HG03469 (cell line): ENCODE measurements around the gene CCDC88C.

Experiments used
- ATAC-seq: cut with Tn5 transposase; IDR thresholded peaks from one replicate; pipeline ENCODE4 v1.9.1; 2021; ENCODE audit warnings: mild to moderate bottlenecking, moderate library complexity, moderate number of reproducible peaks; ENCODE audit not compliant: unreplicated experiment

Gene CCDC88C

GRCh38 chr14:91293281-91293680, 124.3 kb downstream of the CCDC88C start:
- ATAC-seq: no peak

DNA sequence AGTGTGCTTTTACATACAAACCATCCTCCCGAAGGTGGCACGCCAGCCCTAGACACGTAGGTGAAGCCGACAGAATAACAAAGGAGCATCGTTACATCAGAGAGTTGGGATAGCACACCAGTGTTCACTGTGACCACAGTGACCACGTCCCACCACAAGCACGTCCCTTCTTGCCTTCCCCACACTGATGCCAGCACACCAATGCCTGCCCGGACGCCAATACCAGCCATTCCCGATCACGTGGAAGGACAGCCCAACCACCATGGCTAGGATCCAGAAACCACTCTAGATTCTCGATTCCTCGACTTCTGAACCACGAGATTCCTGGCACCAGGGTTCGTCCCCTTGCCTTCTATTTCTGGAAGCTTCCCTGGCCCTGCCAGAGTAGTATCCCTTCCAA, 125.1 kb downstream of the CCDC88C start:
- ATAC-seq: no peak

GRCh38 chr14:91291786-91292405, 125.7 kb downstream of the CCDC88C start:
- ATAC-seq: no peak

- no peak for ATAC-seq
Observed at GRCh38 chr14:91290986-91291385, 126.6 kb downstream of the CCDC88C start.

DNA sequence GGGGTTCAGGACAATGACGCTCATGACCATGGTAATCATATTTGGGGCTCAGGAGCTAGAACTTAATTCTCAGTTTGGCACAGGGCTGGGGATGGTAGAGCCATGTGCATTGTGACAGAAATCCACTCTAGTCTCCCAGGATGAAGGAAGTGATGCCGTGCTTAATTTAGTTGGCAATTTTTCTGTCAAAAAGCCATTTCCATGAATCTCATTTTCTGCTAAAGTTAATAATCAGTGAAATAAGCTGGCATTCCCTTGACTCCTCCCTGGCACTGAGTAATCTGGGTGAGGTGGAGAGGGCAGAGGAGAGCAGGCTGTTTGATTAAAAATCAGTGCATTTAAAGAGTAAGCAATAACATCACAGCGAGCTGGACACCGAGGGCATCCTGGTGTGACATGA, 128.2 kb downstream of the CCDC88C start:
- ATAC-seq: no peak

DNA sequence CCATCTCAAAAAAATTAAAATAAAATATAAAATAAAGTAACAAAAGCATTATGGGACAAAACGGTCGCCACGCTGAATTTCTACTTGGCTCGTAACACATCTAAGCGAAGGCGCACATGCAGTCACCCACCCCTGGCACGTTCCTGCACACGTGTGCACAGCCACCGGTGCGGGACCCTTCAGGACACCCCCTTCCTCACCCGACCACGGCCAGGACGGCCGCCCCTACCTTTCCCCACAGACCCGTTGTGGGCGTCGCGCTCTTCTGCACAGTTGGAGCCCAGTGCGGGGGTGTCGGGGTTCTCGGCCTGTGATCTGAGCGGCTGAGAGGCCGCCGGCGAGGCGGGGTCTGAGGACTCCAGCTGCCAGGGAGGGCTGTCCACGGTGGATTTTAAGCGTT, 128.7 kb downstream of the CCDC88C start:
- ATAC-seq: no peak

- ATAC-seq: no peak
Observed at GRCh38 chr14:91286530-91286937, 131.1 kb downstream of the CCDC88C start.

DNA sequence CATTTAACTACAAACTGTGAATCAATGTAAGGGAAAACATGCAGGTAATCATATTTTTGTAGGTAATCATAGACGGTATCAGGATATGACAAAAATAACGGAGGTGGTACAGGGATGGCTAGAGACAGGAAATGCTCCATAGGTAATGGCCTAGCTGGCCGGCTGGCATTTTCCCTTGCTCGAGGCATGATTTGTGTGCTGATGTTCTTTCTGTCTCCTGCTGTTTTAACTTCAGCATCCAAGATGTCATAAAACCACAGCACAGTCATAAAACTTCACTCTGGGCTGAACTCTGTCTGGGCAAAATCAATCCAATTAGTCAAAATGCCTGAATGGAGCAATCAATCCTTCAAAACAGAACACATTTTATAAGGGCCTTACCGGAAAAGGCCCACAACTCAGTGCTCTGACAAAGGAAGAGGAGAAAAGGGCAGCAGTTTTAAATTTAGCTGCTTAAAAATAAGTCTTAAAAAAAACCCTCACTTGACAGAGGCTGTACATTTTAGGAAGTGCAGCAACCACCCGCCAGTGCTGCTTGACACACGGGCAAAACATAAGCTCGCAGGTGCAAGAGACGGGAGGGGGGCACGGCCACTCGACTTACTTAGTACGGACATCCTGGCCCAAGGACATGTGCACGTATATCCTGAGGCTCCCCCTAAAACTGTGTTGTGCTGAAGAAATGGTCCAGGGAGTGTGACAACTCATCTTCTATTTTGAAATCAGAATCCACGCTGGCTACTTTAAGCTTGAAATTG, 132.7 kb downstream of the CCDC88C start:
- no peak for ATAC-seq

DNA sequence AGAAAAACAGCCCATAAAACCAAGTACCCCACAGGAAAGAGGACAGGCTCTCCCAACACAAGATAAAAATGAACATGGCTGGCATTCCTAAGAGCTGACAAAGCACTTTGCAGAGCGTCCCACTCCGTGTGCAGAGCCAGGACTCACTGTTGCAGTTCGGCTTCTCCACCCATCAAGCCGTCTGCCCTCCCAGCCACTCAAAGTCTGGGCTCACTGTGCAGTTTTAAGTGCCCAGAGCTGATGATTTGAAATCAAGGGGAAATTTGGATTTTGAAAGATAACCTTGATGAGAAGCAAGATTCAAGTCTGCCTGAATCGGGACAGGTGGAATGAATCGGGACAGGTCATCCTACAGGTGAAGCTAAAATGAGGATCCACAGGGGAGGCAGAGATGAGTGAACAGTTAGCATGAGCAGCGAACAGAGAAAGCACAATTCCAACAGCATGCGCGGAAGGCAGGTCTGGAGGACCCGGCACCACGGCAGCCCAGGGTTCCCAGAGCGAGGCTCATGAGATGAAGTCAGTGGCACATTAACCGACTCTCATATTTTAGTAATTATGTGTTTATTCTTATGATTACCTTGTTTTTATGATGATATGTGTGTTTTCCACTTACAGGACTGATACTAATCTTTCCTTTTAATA, 133.4 kb downstream of the CCDC88C start:
- ATAC-seq: no peak

DNA sequence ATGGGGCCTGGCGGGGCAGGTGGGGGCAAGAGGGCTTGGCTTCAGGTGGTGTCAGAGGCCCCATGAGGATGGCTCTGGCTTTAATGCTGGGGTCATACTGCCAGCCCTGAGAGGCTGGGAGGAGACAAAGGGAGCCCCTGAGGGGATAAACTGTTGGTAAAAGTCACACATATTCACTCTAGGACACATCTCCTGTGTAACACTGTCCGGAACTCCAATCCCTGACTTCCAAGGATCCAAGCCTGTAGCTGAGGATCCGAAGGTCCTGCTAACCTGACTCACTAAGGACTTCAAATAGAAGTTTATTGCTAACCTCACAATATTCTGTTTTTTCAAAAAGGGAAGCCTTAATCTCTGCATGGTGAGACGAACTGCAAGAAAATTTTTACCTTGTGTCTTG, 134.0 kb downstream of the CCDC88C start:
- no peak for ATAC-seq

GRCh38 chr14:91282954-91283645, 134.5 kb downstream of the CCDC88C start:
- no peak for ATAC-seq

DNA sequence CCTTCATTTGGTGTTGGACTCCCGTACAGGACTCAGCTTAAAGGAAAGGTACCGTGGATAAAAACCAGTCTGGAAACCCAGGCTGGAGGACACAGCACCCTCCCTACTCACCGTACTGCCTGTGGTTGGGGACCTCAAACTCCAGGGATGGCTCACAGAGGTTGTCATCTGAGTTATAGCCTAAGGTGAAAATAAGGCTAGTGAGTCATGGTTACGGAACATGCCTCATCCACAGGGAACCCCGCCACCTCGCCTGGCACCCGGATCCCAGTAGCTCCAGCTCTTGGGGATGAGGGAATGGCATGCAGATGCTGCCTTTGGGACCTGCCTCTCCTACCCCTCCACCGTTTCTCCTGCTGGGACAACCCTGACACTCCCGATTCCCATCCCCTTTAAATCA, 136.3 kb downstream of the CCDC88C start:
- ATAC-seq: no peak

DNA sequence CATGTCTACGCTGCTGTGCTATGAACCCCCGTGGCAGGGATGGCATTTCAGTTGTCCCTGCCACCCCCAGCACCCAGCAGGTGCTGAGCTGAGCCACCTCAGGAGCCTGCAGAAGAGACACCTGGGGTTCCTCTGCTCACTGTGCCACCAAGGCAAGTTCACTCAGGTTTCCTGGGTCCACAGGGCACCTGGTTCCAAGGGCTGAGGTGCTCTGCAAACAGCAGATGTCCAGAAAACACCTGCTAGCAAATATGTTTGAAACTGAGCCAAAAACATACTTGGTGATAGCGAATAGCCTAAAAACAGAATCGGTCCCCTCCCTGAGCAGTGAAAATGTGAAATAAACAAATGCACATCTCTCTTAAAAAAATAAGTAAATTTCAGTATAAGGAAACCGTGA, 137.5 kb downstream of the CCDC88C start:
- ATAC-seq: no peak

GRCh38 chr14:91279354-91279753, 138.3 kb downstream of the CCDC88C start:
- no peak for ATAC-seq

DNA sequence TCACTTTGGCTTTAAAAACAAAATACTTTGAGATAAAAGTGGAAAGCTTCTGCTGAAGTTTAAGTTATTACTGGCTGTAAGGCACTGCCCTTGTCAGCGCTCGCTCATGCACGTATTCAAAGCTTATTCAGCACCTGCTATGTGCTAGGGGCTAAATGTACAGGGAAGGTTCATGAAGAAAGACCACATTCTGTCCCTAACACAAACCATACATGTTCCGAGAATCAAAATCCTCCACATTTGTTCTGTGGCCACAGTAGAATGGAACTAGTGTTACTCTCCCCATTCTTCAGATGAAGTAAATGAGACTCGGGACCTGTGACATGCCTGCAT, 139.3 kb downstream of the CCDC88C start:
- ATAC-seq: no peak

GRCh38 chr14:91277546-91278382, 139.9 kb downstream of the CCDC88C start:
- no peak for ATAC-seq

GRCh38 chr14:91274796-91275195, 142.8 kb downstream of the CCDC88C start:
- no peak for ATAC-seq

GRCh38 chr14:91273885-91274273, 143.7 kb downstream of the CCDC88C start:
- no peak for ATAC-seq

- no peak for ATAC-seq
Observed at GRCh38 chr14:91273273-91273884, 144.2 kb downstream of the CCDC88C start.
